ENCODE measurements around the gene TGFBI.

Gene TGFBI

GRCh38 chr5:136007271-136007670 lies 21.5 kb upstream of the TGFBI start:
- no peak for TF ChIP-seq Cebpa-rat (IDR thresholded peaks at IDR 0.05)
- Histone ChIP-seq H3K36me3 (no peaks in the 10 kb centered on the region), H3K4me1 (peaks cover 10 to 84% (median 41%) of the 10 kb centered on the region in 10 experiments), H3K4me3 (no peak overlapping the region), H3K4me2 (peak overlapping the region in 7 of 11 experiments; percentile 43 to 86 (median 83); a peak in 12 of 22 replicates), H3K9ac (no peak overlapping the region), H3K27ac (peak overlapping the region in 2 of 11 experiments; percentile 0 to 57; a peak in 3 of 22 replicates), H3K9me3 (replicated peaks in 1 of 11) (no peaks in the 10 kb centered on the region), H4K20me1 (no peaks in the 10 kb centered on the region), H3K27me3 (no peaks in the 10 kb centered on the region)

- H3K27ac ChIP-seq = peak overlapping the region in 10 of 11 experiments; percentile 34 to 94 (median 85); a peak in 20 of 22 replicates
- H4K20me1 ChIP-seq = no peaks in the 10 kb centered on the region
- no peak for TF ChIP-seq Cebpa-rat (IDR thresholded peaks at IDR 0.05)
- H3K36me3 ChIP-seq = no peaks in the 10 kb centered on the region
- H3K4me1 ChIP-seq = peaks cover 15 to 99% (median 74%) of the 10 kb centered on the region in 10 experiments
- no peaks in the 10 kb centered on the region for H3K27me3 ChIP-seq
- no peaks in the 10 kb centered on the region; a peak in 1 of 22 replicates for H3K9me3 ChIP-seq (replicated peaks in 1 of 11)
- peak overlapping the region in 8 of 11 experiments; percentile 3 to 78 (median 66); a peak in 13 of 22 replicates for H3K9ac ChIP-seq
- peak overlapping the region in 10 of 11 experiments; percentile 10 to 86 (median 76); a peak in 17 of 22 replicates for H3K4me2 ChIP-seq
- H3K4me3 ChIP-seq = peak overlapping the region in 1 of 10 experiments; percentile 6; a peak in 1 of 20 replicates
Measured at GRCh38 chr5:136011414-136012001, 17.3 kb upstream of the TGFBI start.

DNA sequence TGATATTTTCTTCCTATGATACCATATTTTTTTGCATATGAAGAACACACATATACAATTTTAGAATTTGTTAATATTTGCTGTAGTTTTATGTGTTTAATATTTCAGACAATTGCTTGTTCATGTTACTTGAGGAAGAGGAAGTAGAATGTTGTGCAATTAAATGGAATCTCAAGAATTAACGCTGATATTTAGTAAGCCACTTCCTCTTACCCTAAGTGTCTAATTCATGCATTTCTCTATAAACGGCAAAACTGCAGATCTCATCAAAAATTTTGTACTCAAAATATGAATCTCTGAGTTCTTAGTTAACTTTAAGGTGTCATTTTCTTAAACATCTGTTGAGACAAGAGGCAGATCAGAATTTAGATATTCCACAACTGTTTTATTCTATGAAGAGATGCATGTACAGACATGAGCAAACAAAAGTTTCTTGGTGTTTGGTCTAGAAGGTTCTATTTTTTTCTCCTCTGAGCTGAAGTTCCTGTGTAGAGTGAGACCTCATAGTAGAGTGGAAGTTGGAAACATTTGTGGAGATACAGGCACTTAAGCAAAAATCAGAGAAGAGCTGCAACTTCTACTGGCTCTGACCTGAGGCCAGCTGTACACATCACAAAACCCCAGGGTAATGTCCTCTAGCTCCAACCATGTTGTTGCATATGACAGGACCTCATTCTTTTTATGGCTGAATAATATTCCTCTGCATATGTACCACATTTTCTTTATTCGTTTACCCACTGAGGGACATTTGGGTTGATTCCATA lies 16.6 kb upstream of the TGFBI start:
- peak in 5 of 11 experiments; percentile 48 to 98 (median 79); a peak in 7 of 22 replicates for TF ChIP-seq Cebpa-rat (IDR thresholded peaks at IDR 0.05)
- Histone ChIP-seq H3K9me3 (replicated peaks in 1 of 11) (no peaks in the 10 kb centered on the region; a peak in 1 of 22 replicates), H3K9ac (peak overlapping the region in 9 of 11 experiments; percentile 13 to 78 (median 65); a peak in 16 of 22 replicates), H3K27ac (peak overlapping the region in 10 of 11 experiments; percentile 34 to 94 (median 85); a peak in 19 of 22 replicates), H3K4me2 (peak overlapping the region in 10 of 11 experiments; percentile 10 to 86 (median 76); a peak in 18 of 22 replicates), H3K27me3 (no peaks in the 10 kb centered on the region), H3K4me3 (peak overlapping the region in 2 of 10 experiments; percentile 6 to 28; a peak in 4 of 20 replicates), H4K20me1 (no peaks in the 10 kb centered on the region), H3K4me1 (peaks cover 15 to 99% (median 77%) of the 10 kb centered on the region in 10 experiments), H3K36me3 (no peaks in the 10 kb centered on the region)

- H3K27ac ChIP-seq = peak overlapping the region in 8 of 11 experiments; percentile 20 to 94 (median 88); a peak in 16 of 22 replicates
- peak overlapping the region in 4 of 11 experiments; percentile 12 to 78 (median 49); a peak in 5 of 22 replicates for H3K9ac ChIP-seq
- peaks cover 11 to 99% (median 69%) of the 10 kb centered on the region in 10 experiments for H3K4me1 ChIP-seq
- H3K4me2 ChIP-seq = peak overlapping the region in 8 of 11 experiments; percentile 18 to 86 (median 74); a peak in 14 of 22 replicates
- H3K36me3 ChIP-seq = no peaks in the 10 kb centered on the region
- H4K20me1 ChIP-seq = no peaks in the 10 kb centered on the region
- H3K27me3 ChIP-seq = no peaks in the 10 kb centered on the region
- H3K4me3 ChIP-seq = no peak overlapping the region
- no peaks in the 10 kb centered on the region; a peak in 1 of 22 replicates for H3K9me3 ChIP-seq (replicated peaks in 1 of 11)
- no peak for TF ChIP-seq Cebpa-rat (IDR thresholded peaks at IDR 0.05)
Measured at GRCh38 chr5:136013559-136013958, 15.2 kb upstream of the TGFBI start.

- H3K9me3 ChIP-seq (replicated peaks in 1 of 11) = no peaks in the 10 kb centered on the region; a peak in 1 of 22 replicates
- H3K27ac ChIP-seq = peak overlapping the region in 9 of 11 experiments; percentile 2 to 94 (median 86); a peak in 14 of 22 replicates
- no peak for TF ChIP-seq Cebpa-rat (IDR thresholded peaks at IDR 0.05)
- H3K4me3 ChIP-seq = no peak overlapping the region
- no peaks in the 10 kb centered on the region for H3K36me3 ChIP-seq
- no peaks in the 10 kb centered on the region for H3K27me3 ChIP-seq
- peak overlapping the region; percentile 5 to 86 (median 69); a peak in 18 of 22 replicates for H3K4me2 ChIP-seq
- H3K4me1 ChIP-seq = peaks cover 5 to 99% (median 65%) of the 10 kb centered on the region in 10 experiments; a peak in 17 of 20 replicates
- no peak overlapping the region; a peak in 1 of 22 replicates for H3K9ac ChIP-seq
- no peaks in the 10 kb centered on the region for H4K20me1 ChIP-seq
Measured at GRCh38 chr5:136014049-136015002, 14.5 kb upstream of the TGFBI start.

DNA sequence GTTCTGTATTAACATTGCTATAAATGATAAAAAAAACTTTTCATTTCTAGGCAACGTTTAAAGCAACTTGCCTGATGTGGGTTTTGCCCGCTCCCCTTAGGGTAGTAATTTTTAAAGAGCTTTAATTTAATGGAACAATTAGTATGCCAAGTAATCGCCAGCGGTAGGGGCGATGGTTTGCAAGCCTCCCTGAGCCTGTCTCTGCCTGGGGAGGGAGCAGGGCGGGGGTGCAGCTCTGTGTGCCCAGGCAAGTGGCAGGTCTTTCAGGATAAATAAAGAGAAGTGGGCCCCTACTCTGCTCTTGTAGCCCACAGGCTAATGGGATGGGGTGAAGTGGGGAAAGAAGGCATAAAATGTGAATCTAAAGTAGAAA lies 13.8 kb upstream of the TGFBI start:
- H3K9me3 ChIP-seq (replicated peaks in 1 of 11) = no peaks in the 10 kb centered on the region; a peak in 1 of 22 replicates
- peak overlapping the region in 7 of 11 experiments; percentile 48 to 86 (median 74); a peak in 13 of 22 replicates for H3K4me2 ChIP-seq
- no peaks in the 10 kb centered on the region for H3K36me3 ChIP-seq
- no peaks in the 10 kb centered on the region for H3K27me3 ChIP-seq
- H4K20me1 ChIP-seq = no peaks in the 10 kb centered on the region
- no peak overlapping the region for H3K4me3 ChIP-seq
- H3K4me1 ChIP-seq = peaks cover 5 to 99% (median 69%) of the 10 kb centered on the region in 10 experiments; a peak in 17 of 20 replicates
- TF ChIP-seq Cebpa-rat (IDR thresholded peaks at IDR 0.05) = no peak
- H3K27ac ChIP-seq = peak overlapping the region in 6 of 11 experiments; percentile 11 to 94 (median 88); a peak in 8 of 22 replicates
- H3K9ac ChIP-seq = no peak overlapping the region

- H4K20me1 ChIP-seq = no peaks in the 10 kb centered on the region
- H3K9me3 ChIP-seq (replicated peaks in 1 of 11) = no peaks in the 10 kb centered on the region; a peak in 1 of 22 replicates
- H3K36me3 ChIP-seq = no peaks in the 10 kb centered on the region
- no peaks in the 10 kb centered on the region for H3K27me3 ChIP-seq
- H3K27ac ChIP-seq = no peak overlapping the region; a peak in 2 of 22 replicates
- H3K9ac ChIP-seq = no peak overlapping the region
- H3K4me3 ChIP-seq = no peak overlapping the region
- no peak for TF ChIP-seq Cebpa-rat (IDR thresholded peaks at IDR 0.05)
- H3K4me1 ChIP-seq = peaks cover 5 to 99% (median 72%) of the 10 kb centered on the region in 10 experiments; a peak in 17 of 20 replicates
- H3K4me2 ChIP-seq = peak overlapping the region in 4 of 11 experiments; percentile 69 to 86 (median 81); a peak in 8 of 22 replicates
Measured at GRCh38 chr5:136015966-136016650, 12.7 kb upstream of the TGFBI start.
